ENCODE data around the gene PDCL2.
A peak's percentile ranks its signal among the peaks of the same experiment; 100 is the strongest.
"Not testable (repeated sequence)": the region's sequence is repeated elsewhere in the genome, so short reads cannot be mapped to it uniquely, and the experiment has no call there.

PDCL2 gene

GRCh38 chr4:55553441-55554201, 38.4 kb downstream of the PDCL2 start (continued):
- TF ChIP-seq CSRNP3 (CRISPR knock-in tag; IDR thresholded peaks at IDR 0.05) (no peak), ZC3H10 (CRISPR knock-in tag; IDR thresholded peaks at IDR 0.05) (no peak), PPARA (CRISPR knock-in tag; IDR thresholded peaks at IDR 0.05; ENCODE audit: borderline replicate concordance) (no peak), OSR1 (CRISPR knock-in tag; IDR thresholded peaks at IDR 0.05) (no peak), PATZ1 (CRISPR knock-in tag; IDR thresholded peaks at IDR 0.05; ENCODE audit: borderline replicate concordance) (no peak), CREB5 (CRISPR knock-in tag; IDR thresholded peaks at IDR 0.05; ENCODE audit: low read depth) (no peak), ISL1 (CRISPR knock-in tag; IDR thresholded peaks at IDR 0.05) (no peak)

GRCh38 chr4:55551964-55552363, 40.1 kb downstream of the PDCL2 start:
- not testable (repeated sequence) for ATAC-seq

GRCh38 chr4:55549888-55550287, 42.2 kb downstream of the PDCL2 start:
- no peak for TF ChIP-seq ZNF70 (CRISPR knock-in tag; IDR thresholded peaks at IDR 0.05)
- TF ChIP-seq ZFP3 (CRISPR knock-in tag; IDR thresholded peaks at IDR 0.05), result peak; percentile 90
- no peak for TF ChIP-seq TOX (CRISPR knock-in tag; IDR thresholded peaks at IDR 0.05; ENCODE audit: borderline replicate concordance)
- no peak for TF ChIP-seq RARB (CRISPR knock-in tag; IDR thresholded peaks at IDR 0.05)

GRCh38 chr4:55547918-55548317, 44.1 kb downstream of the PDCL2 start:
- TF ChIP-seq ISL1 (CRISPR knock-in tag; IDR thresholded peaks at IDR 0.05) (no peak), RARB (CRISPR knock-in tag; IDR thresholded peaks at IDR 0.05) (no peak), ESRRG (CRISPR knock-in tag; IDR thresholded peaks at IDR 0.05) (no peak), ZC3H10 (CRISPR knock-in tag; IDR thresholded peaks at IDR 0.05) (no peak), SNAI2 (CRISPR knock-in tag; IDR thresholded peaks at IDR 0.05) (no peak), BACH2 (CRISPR knock-in tag; IDR thresholded peaks at IDR 0.05; ENCODE audit: borderline replicate concordance) (no peak)
- ATAC-seq, result no peak

More at GRCh38 chr4:55549888-55550287, 42.2 kb downstream of the PDCL2 start:
- ATAC-seq, result no peak

GRCh38 chr4:55547466-55547770, 44.6 kb downstream of the PDCL2 start:
- TF ChIP-seq SNAI2 (CRISPR knock-in tag; IDR thresholded peaks at IDR 0.05) (no peak), RARB (CRISPR knock-in tag; IDR thresholded peaks at IDR 0.05) (no peak), TOX (CRISPR knock-in tag; IDR thresholded peaks at IDR 0.05; ENCODE audit: borderline replicate concordance) (no peak), ISL1 (CRISPR knock-in tag; IDR thresholded peaks at IDR 0.05) (no peak), TSHZ2 (CRISPR knock-in tag; IDR thresholded peaks at IDR 0.05) (no peak), CSDC2 (CRISPR knock-in tag; IDR thresholded peaks at IDR 0.05) (no peak), ZNF565 (CRISPR knock-in tag; conservative IDR thresholded peaks at IDR 0.05; ENCODE audit: low read depth) (no peak), ZFP30 (CRISPR knock-in tag; IDR thresholded peaks at IDR 0.05) (no peak), OSR1 (CRISPR knock-in tag; IDR thresholded peaks at IDR 0.05) (no peak), GLIS3 (CRISPR knock-in tag; IDR thresholded peaks at IDR 0.05) (no peak), ZFP3 (CRISPR knock-in tag; IDR thresholded peaks at IDR 0.05) (no peak), ESRRG (CRISPR knock-in tag; IDR thresholded peaks at IDR 0.05) (no peak), ZNF8 (CRISPR knock-in tag; IDR thresholded peaks at IDR 0.05) (no peak), CSRNP3 (CRISPR knock-in tag; IDR thresholded peaks at IDR 0.05) (no peak)

More at GRCh38 chr4:55547466-55547770, 44.6 kb downstream of the PDCL2 start:
- ATAC-seq, result peak; percentile 53

All from SK-N-SH treated with all-trans-retinoic acid at 6 μM for 48 hours (cell line).